ENCODE measurements around the gene TPTE2. TPM values are rescaled to one million over a fixed set of nuclear protein-coding genes. Genes with fewer than 3 reads are reported as not detected.
A peak's percentile ranks its signal among the peaks of the same experiment; 100 is the strongest.

Gene TPTE2
- total RNA-seq, 5 donors from 2014 or later (not counting 1 experiment from before 2014, with no cell fraction given), result not detected

DNA sequence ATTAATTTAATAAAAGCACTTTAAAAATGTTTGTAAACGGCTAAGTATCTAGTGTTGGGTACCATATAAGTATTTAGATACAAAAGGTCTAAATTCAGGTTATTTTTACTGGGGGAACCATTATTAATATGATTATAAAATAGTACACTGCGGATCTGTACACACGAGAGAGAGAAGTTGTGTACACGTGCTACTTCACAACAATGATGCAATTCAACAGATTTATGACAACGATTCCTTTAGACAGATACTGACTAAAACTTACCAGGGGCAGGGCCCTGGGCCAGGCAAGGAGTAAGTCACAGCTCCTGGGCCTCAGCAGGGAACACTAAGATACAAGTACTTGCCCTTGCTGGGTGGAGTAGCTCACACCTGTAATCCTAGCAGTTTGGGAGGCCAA is 29.1 kb upstream of the TPTE2 start:
- Mint-ChIP-seq H3K27me3 (peaks cover 2 to 7% of the 10 kb centered on the region in 2 donors), H3K27ac (no peak overlapping the region), H3K4me1 (peaks cover 23 to 30% (median 26%) of the 10 kb centered on the region in 3 donors), H3K4me3 (no peak overlapping the region), H3K36me3 (no peaks in the 10 kb centered on the region), H3K9me3 (no peaks in the 10 kb centered on the region)
- H3K4me3 ChIP-seq (ENCODE audit: control insufficient read depth in 1 of 2, extremely low read depth in 1 of 2, low read length in 1 of 2), result no peak overlapping the region
- CTCF ChIA-PET, result no interaction called here
- no peak for DNase-seq
- POLR2A ChIA-PET, result no interaction called here
- no peak overlapping the region for H3K27ac ChIP-seq (ENCODE audit: low read length)
- peaks cover 0 to 4% of the 10 kb centered on the region in 2 experiments for H3K27me3 ChIP-seq (replicated peaks in 1 of 2; ENCODE audit: control insufficient read depth in 2 of 2, extremely low read depth in 1 of 2, insufficient read depth in 2 of 2, low read length in 1 of 2)
- H3K36me3 ChIP-seq (ENCODE audit: control insufficient read depth in 2 of 2, extremely low read depth in 1 of 2, insufficient read depth in 1 of 2, low read length in 1 of 2), result no peaks in the 10 kb centered on the region
- H3K4me1 ChIP-seq (ENCODE audit: control insufficient read depth in 1 of 2, extremely low read depth in 1 of 2, insufficient read depth in 2 of 2, low read length in 2 of 2), result peaks cover 5 to 18% of the 10 kb centered on the region in 2 experiments
- H3K9me3 ChIP-seq, result no peaks in the 10 kb centered on the region
- no peak for ATAC-seq (replicated peaks in 1 of 4)
- WGBS (ENCODE audit: insufficient coverage), result no CpG with 5 or more reads among the region's 5 CpGs

DNA sequence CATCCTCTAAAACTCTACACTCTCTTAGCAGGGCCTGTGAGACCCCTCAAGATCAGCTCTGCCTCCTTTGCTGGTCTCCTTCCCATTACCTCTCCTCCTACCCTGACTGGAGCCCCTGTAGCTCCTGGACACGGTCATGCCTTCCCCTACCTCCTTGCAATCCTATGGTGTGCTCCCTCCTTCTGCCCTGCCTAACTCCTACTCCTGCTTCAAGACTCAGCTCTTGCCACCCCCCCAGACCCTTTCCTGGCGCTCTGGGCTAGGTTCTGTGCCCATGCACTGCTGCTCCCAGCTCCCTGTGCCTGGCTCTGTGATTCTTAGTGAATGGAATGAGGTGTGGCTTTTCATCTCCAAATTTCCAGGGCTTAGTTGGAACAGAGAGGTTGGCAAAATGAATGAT is 28.0 kb upstream of the TPTE2 start:
- Histone ChIP-seq H3K27me3 (replicated peaks in 1 of 2; ENCODE audit: control insufficient read depth in 2 of 2, extremely low read depth in 1 of 2, insufficient read depth in 2 of 2, low read length in 1 of 2) (peaks cover 0 to 6% of the 10 kb centered on the region in 2 experiments), H3K36me3 (ENCODE audit: control insufficient read depth in 2 of 2, extremely low read depth in 1 of 2, insufficient read depth in 1 of 2, low read length in 1 of 2) (no peaks in the 10 kb centered on the region), H3K9me3 (no peaks in the 10 kb centered on the region), H3K4me1 (ENCODE audit: control insufficient read depth in 1 of 2, extremely low read depth in 1 of 2, insufficient read depth in 2 of 2, low read length in 2 of 2) (peaks cover 5 to 18% of the 10 kb centered on the region in 2 experiments), H3K4me3 (ENCODE audit: control insufficient read depth in 1 of 2, extremely low read depth in 1 of 2, low read length in 1 of 2) (no peak overlapping the region), H3K27ac (ENCODE audit: low read length) (no peak overlapping the region)
- Mint-ChIP-seq H3K9me3 (no peaks in the 10 kb centered on the region), H3K36me3 (no peaks in the 10 kb centered on the region), H3K4me1 (peaks cover 23 to 30% (median 26%) of the 10 kb centered on the region in 3 donors), H3K4me3 (no peak overlapping the region), H3K27me3 (peaks cover 0 to 4% of the 10 kb centered on the region in 2 donors), H3K27ac (peak overlapping the region in 1 of 2 donors; percentile 50)
- WGBS (ENCODE audit: insufficient coverage), result 83% methylated on average over 1 of the region's 2 CpGs
- POLR2A ChIA-PET, result no interaction called here
- CTCF ChIA-PET, result interaction anchor here (0.5 to 0.7 kb wide), 2 partner anchors 9 to 218 kb away, joined by 3 read pairs; no protein-coding TSS in a partner anchor
- no peak for DNase-seq
- no peak for ATAC-seq (replicated peaks in 1 of 4)

DNA sequence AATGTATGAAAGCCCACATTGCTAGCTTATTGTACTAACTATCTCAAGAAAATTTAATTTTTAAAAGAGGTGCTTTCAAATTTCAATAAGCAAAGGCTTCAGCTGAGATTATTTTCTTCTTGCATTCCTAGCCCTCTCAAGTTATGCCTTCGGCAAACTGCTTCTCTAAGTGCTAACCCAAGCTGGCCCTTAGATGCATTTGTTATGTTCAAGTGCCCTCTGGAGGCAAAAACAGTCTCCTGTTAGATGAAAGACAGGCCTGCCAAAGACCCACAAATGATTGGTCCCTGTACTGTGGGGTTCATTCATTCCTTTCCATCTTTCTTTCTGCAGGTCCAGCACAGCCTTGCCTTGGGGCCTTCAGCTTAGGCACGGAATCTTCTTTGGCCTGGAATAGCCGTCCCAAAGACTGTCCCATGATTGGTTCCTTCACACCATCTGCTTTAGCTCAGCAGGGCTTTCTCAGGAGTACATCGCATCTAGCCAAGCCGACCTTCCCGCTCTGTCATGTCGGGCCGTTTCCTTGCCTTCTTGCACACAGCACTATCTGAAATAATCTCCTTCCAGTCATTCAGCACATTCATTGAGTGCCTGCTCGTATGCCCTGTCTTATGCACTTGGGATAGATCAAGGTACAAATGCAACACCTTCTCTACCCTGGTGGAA is 26.4 kb upstream of the TPTE2 start:
- peak in 2 of 4 experiments; percentile 34 to 52 for ATAC-seq (replicated peaks in 1 of 4)
- H3K36me3 Mint-ChIP-seq, result no peaks in the 10 kb centered on the region
- ChIA-PET POLR2A (no interaction called here), CTCF (interaction anchor here (0.6 to 0.8 kb wide), 3 partner anchors 211 to 944 kb away, joined by 3 to 4 read pairs (median 3); no protein-coding TSS in a partner anchor)
- peak overlapping the region; percentile 65 to 76 (median 76) for H3K4me3 Mint-ChIP-seq
- peaks cover 0 to 12% (median 4%) of the 10 kb centered on the region in 3 donors for H3K9me3 Mint-ChIP-seq
- Histone ChIP-seq H3K4me1 (ENCODE audit: control insufficient read depth in 1 of 2, extremely low read depth in 1 of 2, insufficient read depth in 2 of 2, low read length in 2 of 2) (peaks cover 5 to 18% of the 10 kb centered on the region in 2 experiments), H3K36me3 (ENCODE audit: control insufficient read depth in 2 of 2, extremely low read depth in 1 of 2, insufficient read depth in 1 of 2, low read length in 1 of 2) (no peaks in the 10 kb centered on the region), H3K27me3 (replicated peaks in 1 of 2; ENCODE audit: control insufficient read depth in 2 of 2, extremely low read depth in 1 of 2, insufficient read depth in 2 of 2, low read length in 1 of 2) (peaks cover 0 to 6% of the 10 kb centered on the region in 2 experiments), H3K9me3 (no peaks in the 10 kb centered on the region), H3K4me3 (ENCODE audit: control insufficient read depth in 1 of 2, extremely low read depth in 1 of 2, low read length in 1 of 2) (no peak overlapping the region), H3K27ac (ENCODE audit: low read length) (peak overlapping the region; percentile 63)
- peak overlapping the region; percentile 74 to 87 for H3K27ac Mint-ChIP-seq
- H3K4me1 Mint-ChIP-seq, result peaks cover 23 to 30% (median 26%) of the 10 kb centered on the region in 3 donors
- WGBS (ENCODE audit: insufficient coverage), result 82% methylated on average over 9 of the region's 9 CpGs
- DNase-seq, result peak in 9 of 35 experiments; percentile 5 to 51 (median 13)
- H3K27me3 Mint-ChIP-seq, result peaks cover 0 to 4% of the 10 kb centered on the region in 2 donors

DNA sequence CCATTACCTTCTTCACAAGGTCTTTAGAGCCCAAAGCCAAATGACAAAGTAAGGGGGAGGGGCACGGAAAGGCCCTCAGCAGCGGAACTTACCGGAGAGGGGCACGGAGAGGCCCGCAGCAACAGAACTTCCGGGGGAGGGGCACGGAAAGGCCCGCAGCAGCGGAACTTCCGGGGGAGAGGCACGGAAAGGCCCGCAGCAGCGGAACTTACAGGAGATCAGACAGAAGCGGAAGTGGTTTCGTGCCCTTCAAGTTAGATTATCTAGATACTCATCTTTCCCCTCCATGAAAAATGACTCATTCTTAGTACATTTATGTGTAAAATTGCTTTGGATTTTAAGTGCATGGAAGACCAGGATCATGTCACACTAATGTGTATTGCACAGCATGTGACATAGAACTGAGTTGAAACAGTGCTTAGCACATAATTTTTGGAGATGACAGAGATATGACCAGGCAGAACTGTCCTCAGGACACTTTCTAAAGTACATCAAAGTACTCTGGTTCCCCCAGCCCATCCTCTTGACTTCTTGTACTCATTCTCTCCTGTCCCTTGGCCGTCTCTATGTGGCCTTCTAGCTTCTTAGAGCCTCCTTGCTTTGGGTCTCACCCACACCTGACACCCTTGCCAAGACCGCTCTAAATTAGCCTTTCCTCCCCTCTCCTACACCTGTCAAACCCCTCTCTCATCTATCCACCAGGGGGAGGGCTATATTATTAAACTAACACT is 25.7 kb upstream of the TPTE2 start:
- Mint-ChIP-seq H3K4me3 (peak overlapping the region; percentile 65 to 76 (median 76)), H3K27me3 (peaks cover 0 to 4% of the 10 kb centered on the region in 2 donors), H3K9me3 (peaks cover 0 to 18% (median 10%) of the 10 kb centered on the region in 3 donors), H3K4me1 (peaks cover 23 to 30% (median 26%) of the 10 kb centered on the region in 3 donors), H3K36me3 (no peaks in the 10 kb centered on the region), H3K27ac (peak overlapping the region; percentile 74 to 87)
- Histone ChIP-seq H3K9me3 (no peaks in the 10 kb centered on the region), H3K36me3 (ENCODE audit: control insufficient read depth in 2 of 2, extremely low read depth in 1 of 2, insufficient read depth in 1 of 2, low read length in 1 of 2) (no peaks in the 10 kb centered on the region), H3K27me3 (replicated peaks in 1 of 2; ENCODE audit: control insufficient read depth in 2 of 2, extremely low read depth in 1 of 2, insufficient read depth in 2 of 2, low read length in 1 of 2) (peaks cover 0 to 6% of the 10 kb centered on the region in 2 experiments), H3K4me3 (ENCODE audit: control insufficient read depth in 1 of 2, extremely low read depth in 1 of 2, low read length in 1 of 2) (peak overlapping the region; percentile 32 to 52), H3K27ac (ENCODE audit: low read length) (peak overlapping the region; percentile 63), H3K4me1 (ENCODE audit: control insufficient read depth in 1 of 2, extremely low read depth in 1 of 2, insufficient read depth in 2 of 2, low read length in 2 of 2) (peaks cover 5 to 18% of the 10 kb centered on the region in 2 experiments)
- CTCF ChIA-PET, result interaction anchor here (0.6 to 0.8 kb wide), 3 partner anchors 210 to 943 kb away, joined by 3 to 4 read pairs (median 3); no protein-coding TSS in a partner anchor
- POLR2A ChIA-PET, result no interaction called here
- ATAC-seq (replicated peaks in 1 of 4), result peak; percentile 78 to 93 (median 91)
- peak; percentile 45 to 85 (median 71) for DNase-seq
- 4% methylated on average over 11 of the region's 17 CpGs for WGBS (ENCODE audit: insufficient coverage)

DNA sequence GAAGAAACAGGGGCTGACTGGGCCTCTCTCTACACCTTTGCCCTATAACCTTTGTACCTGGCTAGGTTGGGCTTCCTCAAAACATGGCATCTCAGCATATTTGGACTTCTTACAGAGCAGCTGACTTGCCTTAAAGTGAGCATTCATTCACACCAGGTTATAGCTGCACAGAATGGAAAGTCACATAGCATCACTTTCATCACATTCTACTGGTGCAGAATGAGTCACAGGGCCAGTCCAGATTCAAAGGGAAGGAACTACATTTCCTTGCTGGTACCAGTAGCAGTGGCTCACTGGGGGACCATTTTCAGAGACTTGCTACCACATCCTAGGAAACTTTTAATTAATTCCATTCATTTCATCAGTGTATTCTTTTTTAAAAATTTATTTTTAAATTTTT is 20.3 kb upstream of the TPTE2 start:
- Mint-ChIP-seq H3K36me3 (no peaks in the 10 kb centered on the region), H3K4me1 (peaks cover 7 to 10% (median 8%) of the 10 kb centered on the region in 3 donors), H3K9me3 (peaks cover 0 to 24% (median 23%) of the 10 kb centered on the region in 3 donors), H3K27ac (no peak overlapping the region), H3K27me3 (peaks cover 2 to 14% of the 10 kb centered on the region in 2 donors), H3K4me3 (no peak overlapping the region)
- peaks cover 0 to 5% of the 10 kb centered on the region in 2 experiments for H3K4me1 ChIP-seq (ENCODE audit: control insufficient read depth in 1 of 2, extremely low read depth in 1 of 2, insufficient read depth in 2 of 2, low read length in 2 of 2)
- no peaks in the 10 kb centered on the region for H3K36me3 ChIP-seq (ENCODE audit: control insufficient read depth in 2 of 2, extremely low read depth in 1 of 2, insufficient read depth in 1 of 2, low read length in 1 of 2)
- ChIA-PET POLR2A (no interaction called here), CTCF (no interaction called here)
- DNase-seq (no peak), ATAC-seq (replicated peaks in 1 of 4) (no peak)
- peaks cover 0 to 5% of the 10 kb centered on the region in 2 experiments for H3K27me3 ChIP-seq (replicated peaks in 1 of 2; ENCODE audit: control insufficient read depth in 2 of 2, extremely low read depth in 1 of 2, insufficient read depth in 2 of 2, low read length in 1 of 2)
- H3K27ac ChIP-seq (ENCODE audit: low read length), result no peak overlapping the region
- no peaks in the 10 kb centered on the region for H3K9me3 ChIP-seq
- H3K4me3 ChIP-seq (ENCODE audit: control insufficient read depth in 1 of 2, extremely low read depth in 1 of 2, low read length in 1 of 2), result no peak overlapping the region

DNA sequence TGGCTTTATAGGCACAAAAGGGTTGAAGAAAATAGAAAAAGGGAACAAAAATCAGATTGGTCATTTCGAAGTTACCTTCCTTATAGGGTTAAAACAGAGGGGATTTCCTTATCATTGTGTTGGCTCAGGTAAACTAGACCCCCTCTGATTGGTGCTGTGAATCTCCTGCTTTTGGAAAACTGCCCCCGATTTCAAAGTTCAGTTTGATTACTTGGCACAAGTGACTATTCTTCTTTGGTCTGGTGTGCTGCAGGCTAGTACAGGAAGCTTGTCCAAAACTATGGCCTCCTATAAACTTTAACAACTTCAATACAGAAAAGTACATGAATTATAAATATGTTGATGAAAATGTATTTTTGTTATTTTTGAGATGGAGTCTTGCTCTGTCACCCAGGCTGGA is 13.9 kb upstream of the TPTE2 start:
- ChIA-PET POLR2A (no interaction called here), CTCF (no interaction called here)
- H3K27me3 ChIP-seq (replicated peaks in 1 of 2; ENCODE audit: control insufficient read depth in 2 of 2, extremely low read depth in 1 of 2, insufficient read depth in 2 of 2, low read length in 1 of 2), result peaks cover 0 to 3% of the 10 kb centered on the region in 2 experiments
- DNase-seq (no peak), ATAC-seq (replicated peaks in 1 of 4) (no peak)
- H3K27ac ChIP-seq (ENCODE audit: low read length), result no peak overlapping the region
- H3K27ac Mint-ChIP-seq, result no peak overlapping the region
- H3K36me3 ChIP-seq (ENCODE audit: control insufficient read depth in 2 of 2, extremely low read depth in 1 of 2, insufficient read depth in 1 of 2, low read length in 1 of 2), result no peaks in the 10 kb centered on the region
- no peak overlapping the region for H3K4me3 Mint-ChIP-seq
- no peaks in the 10 kb centered on the region for H3K36me3 Mint-ChIP-seq
- H3K9me3 ChIP-seq, result no peaks in the 10 kb centered on the region
- H3K9me3 Mint-ChIP-seq, result peaks cover 0 to 7% (median 5%) of the 10 kb centered on the region in 3 donors
- no peaks in the 10 kb centered on the region for H3K4me1 ChIP-seq (ENCODE audit: control insufficient read depth in 1 of 2, extremely low read depth in 1 of 2, insufficient read depth in 2 of 2, low read length in 2 of 2)
- WGBS (ENCODE audit: insufficient coverage), result 0% methylated on average over 1 of the region's 2 CpGs
- no peaks in the 10 kb centered on the region for H3K4me1 Mint-ChIP-seq
- H3K27me3 Mint-ChIP-seq, result peaks cover under 1 to 15% of the 10 kb centered on the region in 2 donors
- no peak overlapping the region for H3K4me3 ChIP-seq (ENCODE audit: control insufficient read depth in 1 of 2, extremely low read depth in 1 of 2, low read length in 1 of 2)
